Esophagus mucosa (tissue), 1 donor: ENCODE results near the gene ZSCAN12. TPM values are rescaled to one million over a fixed set of nuclear protein-coding genes. Genes with fewer than 3 reads are reported as not detected.
"Not testable (repeated sequence)": the region's sequence is repeated elsewhere in the genome, so short reads cannot be mapped to it uniquely, and the experiment has no call there.

Experiments used
- ATAC-seq: fragments of 200-7000 bp; cut with Tn5 transposase; one replicate; pipeline ENCODE4 v1.9.1; 2020
- total RNA-seq: library from RNA; stranded (reverse); gene quantifications from one replicate; pipeline ENCODE4 v1.2.4, GENCODE V29; 2023
- donor health status: DM: yes; HTN: yes; CAD: no.

ZSCAN12 gene
- total RNA-seq, result 2.5 TPM

- ATAC-seq, result peak; percentile 74
Observed at GRCh38 chr6:28399350-28400121, at the start of gene ZSCAN12. Gene ZSCAN12 (minus strand): TSS chr6:28399747. CDS start chr6:28398405, 1,342 bp downstream.

GRCh38 chr6:28449056-28449455 is 49.5 kb upstream of the ZSCAN12 start:
- ATAC-seq, result no peak

- not testable (repeated sequence) for ATAC-seq
Observed at GRCh38 chr6:28447512-28447906, 48.0 kb upstream of the ZSCAN12 start.

GRCh38 chr6:28446818-28447511 is 47.4 kb upstream of the ZSCAN12 start:
- ATAC-seq, result no peak

- not testable (repeated sequence) for ATAC-seq
Observed at GRCh38 chr6:28444759-28445158, 45.2 kb upstream of the ZSCAN12 start.

- ATAC-seq, result peak; percentile 88
Observed at GRCh38 chr6:28443112-28443773, 43.7 kb upstream of the ZSCAN12 start, which contains the start of gene ZSCAN23. Gene ZSCAN23 (minus strand): TSS chr6:28443491. CDS start chr6:28436266, 7,225 bp downstream.

GRCh38 chr6:28442586-28442985 is 43.0 kb upstream of the ZSCAN12 start:
- no peak for ATAC-seq

GRCh38 chr6:28436404-28436803 is 36.9 kb upstream of the ZSCAN12 start:
- no peak for ATAC-seq

GRCh38 chr6:28433119-28433518 is 33.6 kb upstream of the ZSCAN12 start:
- no peak for ATAC-seq

GRCh38 chr6:28429781-28430180 is 30.2 kb upstream of the ZSCAN12 start:
- ATAC-seq, result no peak

- no peak for ATAC-seq
Observed at GRCh38 chr6:28425944-28426541, 26.5 kb upstream of the ZSCAN12 start.

GRCh38 chr6:28424163-28424562 is 24.6 kb upstream of the ZSCAN12 start:
- no peak for ATAC-seq

- ATAC-seq, result no peak
Observed at GRCh38 chr6:28423546-28423945, 24.0 kb upstream of the ZSCAN12 start.

GRCh38 chr6:28413681-28414080 is 14.1 kb upstream of the ZSCAN12 start:
- ATAC-seq, result no peak

GRCh38 chr6:28410767-28411166 is 11.2 kb upstream of the ZSCAN12 start:
- ATAC-seq, result no peak

- peak; percentile 76 for ATAC-seq
Observed at GRCh38 chr6:28408076-28408802, 8.7 kb upstream of the ZSCAN12 start.

GRCh38 chr6:28407401-28407800 is 7.9 kb upstream of the ZSCAN12 start:
- no peak for ATAC-seq

- not testable (repeated sequence) for ATAC-seq
Observed at GRCh38 chr6:28403923-28404322, 4.4 kb upstream of the ZSCAN12 start.

- no peak for ATAC-seq
Observed at GRCh38 chr6:28402197-28402596, 2.6 kb upstream of the ZSCAN12 start.

GRCh38 chr6:28401172-28401571 is 1.6 kb upstream of the ZSCAN12 start:
- ATAC-seq, result no peak

- no peak for ATAC-seq
Observed at GRCh38 chr6:28400122-28400451, 540 bp upstream of the ZSCAN12 start.

- no peak for ATAC-seq
Observed at GRCh38 chr6:28395918-28396317, 3.6 kb downstream of the ZSCAN12 start.
